ENCODE results near the gene TTBK2. TPM values are rescaled to one million over a fixed set of nuclear protein-coding genes. Genes with fewer than 3 reads are reported as not detected.

TTBK2 gene
- total and polyA plus RNA-seq, 2 donors (not counting 3 experiments of a cell fraction or from before 2014, with no cell fraction given) = 4.4 to 17.1 TPM

GRCh38 chr15:42729409-42729808, 191.2 kb downstream of the TTBK2 start:
- Histone ChIP-seq H2AFZ (ENCODE audit: low read depth, low read length) (no peak overlapping the region), H3K79me2 (ENCODE audit: control insufficient read depth, insufficient read depth, low read length) (peaks cover 2% of the 10 kb centered on the region), H3K27me3 (ENCODE audit: control insufficient read depth in 2 of 2, insufficient read depth in 2 of 2, low read length in 2 of 2) (no peaks in the 10 kb centered on the region), H4K20me1 (replicated peaks; ENCODE audit: control insufficient read depth, extremely low read depth, insufficient read depth, low read length) (no peaks in the 10 kb centered on the region), H3K4me3 (replicated peaks in 1 of 3; ENCODE audit: insufficient read depth in 1 of 3, low read depth in 1 of 3, low read length in 3 of 3) (no peak overlapping the region), H3K9ac (replicated peaks; ENCODE audit: extremely low read depth, insufficient read depth, low read length) (no peak overlapping the region), H3K9me1 (replicated peaks; ENCODE audit: control insufficient read depth, extremely low read depth, insufficient read depth, low read length) (no peaks in the 10 kb centered on the region), H3K36me3 (ENCODE audit: control insufficient read depth in 2 of 2, extremely low read depth in 1 of 2, insufficient read depth in 2 of 2, low read length in 2 of 2) (peaks cover 22 to 71% of the 10 kb centered on the region in 2 experiments), H3K4me2 (ENCODE audit: insufficient read depth, low read length) (no peak overlapping the region), H3K27ac (ENCODE audit: insufficient read depth, low read depth, low read length) (no peak overlapping the region), H3K9me3 (replicated peaks; ENCODE audit: control insufficient read depth, insufficient read depth, low read length) (no peaks in the 10 kb centered on the region), H3K4me1 (ENCODE audit: control insufficient read depth, extremely low read depth, insufficient read depth, low read length) (no peaks in the 10 kb centered on the region)
- intact Hi-C loops (cut with micrococcal nuclease) (no loop called here), dilution Hi-C loops (cut with MboI; ENCODE audit: extremely low pct_ligation_motif_present, low sequenced_read_pairs) (no loop called here)
- ChIA-PET POLR2A (no interaction called here), CTCF (interaction anchor here (1.3 to 5.5 kb wide), 2 partner anchors 197 kb away, joined by 7 to 30 read pairs; no protein-coding TSS in a partner anchor)
- BruUV-seq (replicated peaks) = no TSS peak
- TF ChIP-seq GATA2 (IDR thresholded peaks at IDR 0.05; ENCODE audit: insufficient read depth, insufficient read length, low read depth, low read length) = no peak
- no peak for TF ChIP-seq MYC (IDR thresholded peaks at IDR 0.05; ENCODE audit: low read depth, low read length)
- no peak for TF ChIP-seq POLR2AphosphoS5 (IDR thresholded peaks at IDR 0.05; ENCODE audit: insufficient read depth, low read depth, low read length)
- TF ChIP-seq FOS (IDR thresholded peaks at IDR 0.05; ENCODE audit: borderline replicate concordance, insufficient read depth, low read length) = no peak
- TF ChIP-seq POLR2A (IDR thresholded peaks at IDR 0.05; ENCODE audit: low read depth, low read length) = no peak
- no peak for TF ChIP-seq EZH2 (IDR thresholded peaks at IDR 0.05; ENCODE audit: borderline replicate concordance, low read depth, low read length, severe bottlenecking)
- TF ChIP-seq JUN (IDR thresholded peaks at IDR 0.05; ENCODE audit: borderline replicate concordance, insufficient read depth, insufficient read length, low read depth) = no peak
- no peak for TF ChIP-seq MAX (IDR thresholded peaks at IDR 0.05; ENCODE audit: insufficient read depth, insufficient read length)
- no peak for TF ChIP-seq CTCF (IDR thresholded peaks at IDR 0.05; ENCODE audit: extremely low read depth in 1 of 2, insufficient read depth in 1 of 2, low read depth in 1 of 2, low read length in 2 of 2)
- FAIRE-seq (no peak), DNase-seq (ENCODE audit: low read depth, low spot score) (no peak)
